HG03520 (cell line): Measurements from ENCODE around the gene SLC9A7.

ENCODE experiments used
- ATAC-seq: cut with Tn5 transposase; IDR thresholded peaks from one replicate; pipeline ENCODE4 v1.9.1; 2021; ENCODE audit warnings: mild to moderate bottlenecking, moderate library complexity; ENCODE audit not compliant: unreplicated experiment

The SLC9A7 gene

DNA sequence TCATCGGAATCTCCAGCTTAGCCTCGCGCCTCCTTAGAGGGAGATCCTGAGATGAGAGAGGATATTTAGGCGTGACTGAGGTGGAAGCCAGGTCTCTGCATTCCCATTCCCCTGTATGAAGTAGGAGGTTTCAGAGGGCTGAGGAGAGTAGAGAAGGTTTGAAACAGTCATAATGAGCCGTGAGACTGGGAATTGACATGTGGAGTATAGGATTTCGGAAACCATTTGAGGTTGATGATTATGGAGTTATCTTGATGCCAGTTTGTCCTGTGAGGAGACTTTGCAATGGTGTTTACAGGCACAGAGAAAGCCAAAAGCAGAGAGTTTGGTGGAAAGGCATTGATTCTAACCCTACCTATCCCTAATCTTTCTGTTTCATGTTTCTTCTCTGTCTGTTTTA, 183.3 kb downstream of the SLC9A7 start:
- ATAC-seq, result no peak

DNA sequence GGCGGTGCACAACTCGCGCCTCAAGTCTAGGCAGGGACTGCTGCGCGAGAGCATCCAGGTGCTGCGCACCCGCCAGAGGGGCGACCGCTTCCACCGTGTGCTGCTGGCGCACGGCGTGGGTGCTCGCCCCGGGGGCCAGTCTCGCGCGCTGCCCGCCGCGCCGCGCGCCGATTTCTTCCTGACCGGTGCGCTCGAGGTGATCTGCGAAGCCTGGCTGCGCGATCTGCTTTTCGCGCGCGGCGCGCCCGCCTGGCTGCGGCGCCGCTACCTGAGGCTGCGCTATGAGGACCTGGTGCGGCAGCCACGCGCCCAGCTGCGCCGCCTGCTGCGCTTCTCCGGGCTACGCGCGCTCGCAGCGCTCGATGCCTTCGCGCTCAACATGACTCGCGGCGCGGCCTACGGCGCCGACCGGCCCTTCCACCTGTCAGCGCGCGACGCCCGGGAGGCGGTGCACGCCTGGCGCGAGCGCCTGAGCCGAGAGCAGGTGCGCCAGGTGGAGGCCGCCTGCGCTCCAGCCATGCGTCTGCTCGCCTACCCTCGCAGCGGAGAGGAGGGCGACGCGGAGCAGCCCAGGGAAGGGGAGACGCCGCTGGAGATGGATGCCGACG, 184.0 kb downstream of the SLC9A7 start:
- no peak for ATAC-seq

DNA sequence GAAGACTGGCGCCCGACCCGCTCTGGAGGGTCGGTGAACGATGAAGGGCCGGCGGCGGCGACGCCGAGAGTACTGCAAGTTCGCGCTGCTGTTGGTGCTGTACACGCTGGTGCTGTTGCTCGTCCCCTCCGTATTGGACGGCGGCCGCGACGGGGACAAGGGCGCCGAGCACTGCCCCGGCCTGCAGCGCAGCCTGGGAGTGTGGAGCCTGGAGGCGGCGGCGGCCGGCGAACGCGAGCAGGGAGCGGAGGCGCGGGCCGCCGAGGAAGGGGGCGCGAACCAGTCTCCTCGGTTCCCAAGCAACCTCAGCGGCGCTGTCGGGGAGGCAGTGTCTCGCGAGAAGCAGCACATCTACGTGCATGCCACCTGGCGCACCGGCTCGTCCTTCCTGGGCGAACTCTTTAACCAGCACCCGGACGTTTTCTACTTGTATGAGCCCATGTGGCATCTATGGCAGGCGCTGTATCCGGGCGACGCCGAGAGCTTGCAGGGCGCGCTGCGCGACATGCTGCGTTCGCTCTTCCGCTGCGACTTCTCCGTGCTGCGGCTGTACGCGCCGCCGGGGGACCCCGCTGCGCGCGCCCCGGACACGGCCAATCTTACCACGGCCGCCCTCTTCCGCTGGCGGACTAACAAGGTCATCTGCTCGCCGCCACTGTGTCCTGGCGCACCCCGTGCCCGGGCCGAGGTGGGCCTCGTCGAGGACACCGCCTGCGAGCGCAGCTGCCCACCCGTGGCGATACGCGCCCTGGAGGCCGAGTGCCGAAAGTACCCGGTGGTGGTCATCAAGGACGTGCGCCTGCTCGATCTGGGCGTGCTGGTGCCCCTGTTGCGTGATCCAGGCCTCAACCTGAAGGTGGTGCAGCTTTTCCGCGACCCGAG, 184.8 kb downstream of the SLC9A7 start:
- peak; percentile 15 for ATAC-seq

GRCh38 chrX:46573331-46573891, 185.5 kb downstream of the SLC9A7 start, which contains the start of gene CHST7:
Gene CHST7 (plus strand): TSS chrX:46573765. CDS start chrX:46573932, 167 bp downstream.
- peak; percentile 32 for ATAC-seq

- ATAC-seq, result peak; percentile 42
These were observed 186.5 kb downstream of the SLC9A7 start for GRCh38 chrX:46572340-46572936.

DNA sequence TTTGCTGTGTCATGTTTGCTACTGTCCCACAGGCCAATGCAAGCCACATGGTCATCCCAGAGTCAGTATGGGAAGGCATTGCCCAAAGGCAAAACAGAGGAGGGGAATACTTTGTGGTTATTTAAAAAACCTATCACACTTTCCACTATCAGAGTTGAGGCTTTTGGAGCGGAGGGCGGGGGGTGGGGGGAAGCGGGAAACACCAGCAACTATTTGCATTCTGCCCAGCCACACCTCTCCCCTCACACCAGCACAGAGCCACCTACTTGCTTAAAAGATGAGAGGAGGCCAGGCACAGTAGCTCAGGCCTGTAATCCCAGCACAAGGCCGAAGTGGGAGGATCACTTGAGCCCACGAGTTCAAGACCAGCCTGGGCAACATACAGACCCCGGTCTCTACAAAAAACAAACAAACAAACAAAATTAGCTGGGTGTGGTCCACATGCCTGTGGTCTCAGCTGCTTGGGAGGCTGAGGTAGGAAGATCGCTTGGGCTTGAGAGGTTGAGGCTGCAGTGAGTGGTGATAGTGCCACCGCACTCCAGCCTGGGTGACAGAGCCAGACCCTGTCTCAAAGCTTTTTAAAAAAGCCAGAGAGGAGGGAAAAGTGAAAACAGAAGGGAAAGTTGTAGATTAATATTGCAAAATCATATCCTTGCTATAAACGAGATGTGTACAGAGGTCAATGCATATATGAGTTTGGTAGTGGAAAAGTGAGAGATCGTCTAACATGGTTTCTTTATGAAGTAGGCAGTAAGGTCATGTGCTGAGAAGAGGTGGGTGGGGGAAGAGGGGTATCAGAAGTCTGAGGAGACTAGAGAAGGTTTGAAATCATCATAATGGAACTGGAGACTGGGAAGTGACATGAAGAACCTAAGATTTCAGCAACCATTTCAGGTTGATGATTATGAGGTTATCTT, 187.2 kb downstream of the SLC9A7 start:
- ATAC-seq, result no peak

GRCh38 chrX:46569621-46570020, 189.3 kb downstream of the SLC9A7 start:
- no peak for ATAC-seq

DNA sequence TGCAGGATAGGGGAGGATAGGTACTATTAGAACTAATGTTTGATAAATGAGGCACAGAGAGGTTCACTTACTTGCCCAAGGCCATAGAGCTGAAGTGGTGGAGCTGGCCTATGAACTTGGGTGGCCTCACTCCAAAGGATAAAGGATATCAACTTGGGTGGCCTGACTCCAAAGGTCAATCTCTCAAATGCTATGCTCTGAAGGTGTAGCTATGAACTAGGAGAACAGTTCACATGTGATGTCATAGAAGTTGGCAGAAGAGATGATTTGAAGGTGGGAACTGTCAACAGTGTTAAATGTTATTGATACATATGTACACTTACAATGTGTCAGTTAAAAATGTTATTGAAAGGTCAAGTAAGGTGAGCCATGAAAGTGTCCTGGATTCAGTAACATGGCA, 191.5 kb downstream of the SLC9A7 start:
- no peak for ATAC-seq

DNA sequence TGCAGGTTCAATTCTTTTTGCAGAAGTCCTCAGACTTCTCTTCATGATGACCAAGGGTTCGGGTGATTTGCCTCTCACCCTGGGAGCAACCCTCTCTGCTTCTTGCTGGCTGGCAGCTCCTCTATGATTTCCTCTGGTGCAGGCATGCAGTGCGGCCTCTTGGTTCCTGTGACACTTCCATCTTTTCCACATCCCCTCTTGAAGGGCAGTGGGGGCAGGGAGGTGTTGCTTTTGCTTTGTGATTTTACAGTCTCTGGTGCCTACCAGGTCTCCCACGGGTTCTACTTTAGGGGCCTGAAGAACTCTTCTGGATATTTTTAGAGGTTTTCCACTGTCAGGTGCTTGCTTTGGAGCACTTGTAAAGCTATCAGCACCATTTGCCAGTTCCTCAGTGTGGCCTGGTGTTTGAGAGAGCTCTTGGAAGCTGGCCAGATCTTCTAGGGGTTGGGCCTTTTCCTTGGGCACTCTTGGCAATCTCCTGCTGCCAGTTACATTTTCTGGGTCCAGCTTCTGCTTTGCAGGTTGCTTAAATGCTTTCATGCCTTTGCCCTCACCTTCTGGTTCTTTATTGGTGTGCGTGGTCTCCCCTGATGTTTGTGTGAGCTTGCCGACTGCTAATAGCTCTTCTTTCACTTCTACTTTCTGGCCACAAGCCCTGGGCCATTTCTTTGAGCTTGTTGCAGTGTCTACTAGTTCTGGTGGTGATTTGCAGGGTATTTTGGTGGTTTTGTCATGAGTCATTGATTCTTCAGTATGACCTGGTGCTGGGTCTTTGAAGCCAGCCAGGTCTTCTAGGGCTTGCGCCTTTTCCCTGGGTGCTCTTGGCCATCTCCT, 196.9 kb downstream of the SLC9A7 start:
- peak; percentile 97 for ATAC-seq

GRCh38 chrX:46559062-46559461, 199.9 kb downstream of the SLC9A7 start:
- ATAC-seq, result no peak

GRCh38 chrX:46554942-46555341, 204.0 kb downstream of the SLC9A7 start:
- no peak for ATAC-seq

DNA sequence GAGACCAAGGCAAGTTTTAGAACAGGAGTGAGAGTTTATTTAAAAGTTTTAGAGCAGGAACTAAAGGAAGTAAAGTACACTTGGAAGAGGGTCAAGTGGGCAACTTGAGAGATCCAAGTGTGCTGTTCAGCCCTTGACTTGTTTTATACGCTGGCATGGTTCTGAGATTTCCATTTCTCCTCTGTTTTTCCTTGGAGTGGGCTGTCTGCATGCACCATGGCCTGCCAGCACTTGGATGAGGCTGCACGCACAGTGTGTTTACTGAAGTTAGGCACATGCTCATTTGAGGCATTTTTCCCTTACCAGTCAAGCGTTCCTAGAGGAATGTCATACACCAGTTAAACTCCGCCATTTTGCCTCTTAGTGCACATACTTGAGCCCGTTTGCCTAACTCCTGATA, 205.0 kb downstream of the SLC9A7 start:
- ATAC-seq, result no peak

- ATAC-seq, result no peak
These were observed 207.3 kb downstream of the SLC9A7 start for GRCh38 chrX:46551494-46552128.

DNA sequence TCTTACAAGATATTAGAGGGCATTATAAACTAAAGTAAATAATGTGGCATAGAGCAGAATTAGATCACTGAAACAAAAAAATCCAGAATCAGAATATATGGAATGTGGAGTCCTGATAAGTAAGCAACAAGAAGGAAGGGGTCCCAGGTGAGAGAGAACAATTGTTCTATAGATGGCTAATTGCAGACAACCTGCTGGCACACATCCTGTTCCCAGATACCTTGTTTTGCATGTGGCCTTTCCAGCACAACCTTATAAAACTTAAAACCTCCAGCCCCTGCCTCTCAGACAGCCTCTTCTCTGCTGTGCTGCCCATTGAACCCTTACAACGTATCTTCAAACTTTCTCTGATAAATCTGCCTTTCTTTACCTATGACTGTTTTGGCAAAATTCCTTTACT, 209.0 kb downstream of the SLC9A7 start:
- no peak for ATAC-seq
